ENCODE data around the gene TAS1R1. TPM values are rescaled to one million over a fixed set of nuclear protein-coding genes. Genes with fewer than 3 reads are reported as not detected.

Gene TAS1R1
- total and polyA plus RNA-seq, 9 of the 15 experiments (the other 6 are each of a cell fraction or from before 2014, with no cell fraction given): 0.06 TPM; not detected in 8

DNA sequence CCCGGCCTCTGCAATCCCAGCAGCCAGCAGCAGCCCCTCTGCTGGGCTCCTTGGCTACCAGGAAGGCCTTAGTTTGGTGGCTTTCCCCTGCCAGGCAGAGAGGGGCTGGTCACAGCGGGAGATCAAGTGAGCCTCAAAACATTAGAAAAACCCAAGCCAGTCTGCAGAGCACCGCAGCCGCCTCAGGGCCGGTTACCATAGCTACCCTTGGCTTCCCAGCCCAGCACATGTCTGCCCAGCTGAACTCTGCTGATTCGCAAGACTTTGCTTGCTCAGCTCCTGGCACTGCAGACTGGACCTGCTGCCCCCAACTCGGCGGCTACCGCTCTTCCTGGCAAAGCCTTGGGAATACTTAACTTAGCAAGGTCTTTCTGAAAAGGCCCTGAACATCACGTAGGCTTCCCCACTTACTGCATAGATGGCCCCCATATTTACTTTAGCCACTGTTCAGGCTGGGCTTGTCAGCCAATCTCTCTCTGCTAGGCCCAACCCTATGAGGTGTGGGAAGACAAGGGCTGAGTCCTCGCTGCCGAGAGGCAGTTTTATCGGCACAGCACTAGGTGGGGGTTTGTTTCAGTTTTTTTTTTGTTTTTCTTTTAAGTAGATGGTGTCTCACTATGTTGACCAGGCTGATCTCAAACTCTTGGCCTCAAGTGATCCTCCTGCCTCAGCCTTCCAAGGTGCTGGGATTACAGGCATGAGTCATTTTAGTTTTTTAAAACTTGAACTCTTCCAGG is 35.0 kb upstream of the TAS1R1 start (continued):
- TF ChIP-seq, protein P1, sequence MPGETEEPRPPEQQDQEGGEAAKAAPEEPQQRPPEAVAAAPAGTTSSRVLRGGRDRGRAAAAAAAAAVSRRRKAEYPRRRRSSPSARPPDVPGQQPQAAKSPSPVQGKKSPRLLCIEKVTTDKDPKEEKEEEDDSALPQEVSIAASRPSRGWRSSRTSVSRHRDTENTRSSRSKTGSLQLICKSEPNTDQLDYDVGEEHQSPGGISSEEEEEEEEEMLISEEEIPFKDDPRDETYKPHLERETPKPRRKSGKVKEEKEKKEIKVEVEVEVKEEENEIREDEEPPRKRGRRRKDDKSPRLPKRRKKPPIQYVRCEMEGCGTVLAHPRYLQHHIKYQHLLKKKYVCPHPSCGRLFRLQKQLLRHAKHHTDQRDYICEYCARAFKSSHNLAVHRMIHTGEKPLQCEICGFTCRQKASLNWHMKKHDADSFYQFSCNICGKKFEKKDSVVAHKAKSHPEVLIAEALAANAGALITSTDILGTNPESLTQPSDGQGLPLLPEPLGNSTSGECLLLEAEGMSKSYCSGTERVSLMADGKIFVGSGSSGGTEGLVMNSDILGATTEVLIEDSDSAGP (CRISPR knock-in tag; IDR thresholded peaks at IDR 0.05): no peak
- TF ChIP-seq ZNF644 (tag; IDR thresholded peaks at IDR 0.05; ENCODE audit: low read depth) (no peak), POLR2G (IDR thresholded peaks at IDR 0.05; ENCODE audit: low read depth, low read length) (peak; percentile 59), POLR2B (IDR thresholded peaks at IDR 0.05; ENCODE audit: low read depth, partially characterized antibody) (no peak), FOSL1 (tag; conservative IDR thresholded peaks at IDR 0.05) (peak; percentile 33; the same call in 1 of the 2 replicates), DIDO1 (tag; IDR thresholded peaks at IDR 0.05; ENCODE audit: low read depth) (no peak), ESRRA (IDR thresholded peaks at IDR 0.05; ENCODE audit: borderline replicate concordance, low read depth) (no peak), ZKSCAN1 (IDR thresholded peaks at IDR 0.05; ENCODE audit: low read depth, low read length) (no peak), PHB2 (IDR thresholded peaks at IDR 0.05; ENCODE audit: low read depth) (no peak), BRCA1 (IDR thresholded peaks at IDR 0.05) (no peak), BRCA1 (CRISPR knock-in tag; IDR thresholded peaks at IDR 0.05) (no peak), NFIX (CRISPR knock-in tag; IDR thresholded peaks at IDR 0.05; ENCODE audit: low read depth) (no peak), ZNF408 (CRISPR knock-in tag; IDR thresholded peaks at IDR 0.05; ENCODE audit: low read depth) (no peak), PTBP1 (IDR thresholded peaks at IDR 0.05; ENCODE audit: low read depth, low read length) (no peak)
- TF ChIP-seq, protein P2, sequence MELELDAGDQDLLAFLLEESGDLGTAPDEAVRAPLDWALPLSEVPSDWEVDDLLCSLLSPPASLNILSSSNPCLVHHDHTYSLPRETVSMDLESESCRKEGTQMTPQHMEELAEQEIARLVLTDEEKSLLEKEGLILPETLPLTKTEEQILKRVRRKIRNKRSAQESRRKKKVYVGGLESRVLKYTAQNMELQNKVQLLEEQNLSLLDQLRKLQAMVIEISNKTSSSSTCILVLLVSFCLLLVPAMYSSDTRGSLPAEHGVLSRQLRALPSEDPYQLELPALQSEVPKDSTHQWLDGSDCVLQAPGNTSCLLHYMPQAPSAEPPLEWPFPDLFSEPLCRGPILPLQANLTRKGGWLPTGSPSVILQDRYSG (tag; conservative IDR thresholded peaks at IDR 0.05; ENCODE audit: low read depth): no peak
- TF ChIP-seq, protein P3, sequence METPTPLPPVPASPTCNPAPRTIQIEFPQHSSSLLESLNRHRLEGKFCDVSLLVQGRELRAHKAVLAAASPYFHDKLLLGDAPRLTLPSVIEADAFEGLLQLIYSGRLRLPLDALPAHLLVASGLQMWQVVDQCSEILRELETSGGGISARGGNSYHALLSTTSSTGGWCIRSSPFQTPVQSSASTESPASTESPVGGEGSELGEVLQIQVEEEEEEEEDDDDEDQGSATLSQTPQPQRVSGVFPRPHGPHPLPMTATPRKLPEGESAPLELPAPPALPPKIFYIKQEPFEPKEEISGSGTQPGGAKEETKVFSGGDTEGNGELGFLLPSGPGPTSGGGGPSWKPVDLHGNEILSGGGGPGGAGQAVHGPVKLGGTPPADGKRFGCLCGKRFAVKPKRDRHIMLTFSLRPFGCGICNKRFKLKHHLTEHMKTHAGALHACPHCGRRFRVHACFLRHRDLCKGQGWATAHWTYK (CRISPR knock-in tag; IDR thresholded peaks at IDR 0.05): no peak
- TF ChIP-seq, protein P4, sequence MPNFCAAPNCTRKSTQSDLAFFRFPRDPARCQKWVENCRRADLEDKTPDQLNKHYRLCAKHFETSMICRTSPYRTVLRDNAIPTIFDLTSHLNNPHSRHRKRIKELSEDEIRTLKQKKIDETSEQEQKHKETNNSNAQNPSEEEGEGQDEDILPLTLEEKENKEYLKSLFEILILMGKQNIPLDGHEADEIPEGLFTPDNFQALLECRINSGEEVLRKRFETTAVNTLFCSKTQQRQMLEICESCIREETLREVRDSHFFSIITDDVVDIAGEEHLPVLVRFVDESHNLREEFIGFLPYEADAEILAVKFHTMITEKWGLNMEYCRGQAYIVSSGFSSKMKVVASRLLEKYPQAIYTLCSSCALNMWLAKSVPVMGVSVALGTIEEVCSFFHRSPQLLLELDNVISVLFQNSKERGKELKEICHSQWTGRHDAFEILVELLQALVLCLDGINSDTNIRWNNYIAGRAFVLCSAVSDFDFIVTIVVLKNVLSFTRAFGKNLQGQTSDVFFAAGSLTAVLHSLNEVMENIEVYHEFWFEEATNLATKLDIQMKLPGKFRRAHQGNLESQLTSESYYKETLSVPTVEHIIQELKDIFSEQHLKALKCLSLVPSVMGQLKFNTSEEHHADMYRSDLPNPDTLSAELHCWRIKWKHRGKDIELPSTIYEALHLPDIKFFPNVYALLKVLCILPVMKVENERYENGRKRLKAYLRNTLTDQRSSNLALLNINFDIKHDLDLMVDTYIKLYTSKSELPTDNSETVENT (CRISPR knock-in tag; IDR thresholded peaks at IDR 0.05): 0 out of 2 replicates have a peak, but pooled peaks have one; percentile 5
- TF ChIP-seq, protein P5, sequence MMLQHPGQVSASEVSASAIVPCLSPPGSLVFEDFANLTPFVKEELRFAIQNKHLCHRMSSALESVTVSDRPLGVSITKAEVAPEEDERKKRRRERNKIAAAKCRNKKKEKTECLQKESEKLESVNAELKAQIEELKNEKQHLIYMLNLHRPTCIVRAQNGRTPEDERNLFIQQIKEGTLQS (IDR thresholded peaks at IDR 0.05): peak; percentile 19; the same call in 1 of the 2 replicates
- TF ChIP-seq, protein P5 (CRISPR knock-in tag; conservative IDR thresholded peaks at IDR 0.05): no peak
